GM10248 (cell line): ENCODE results near the gene TM4SF20.
A peak's percentile ranks its signal among the peaks of the same experiment; 100 is the strongest.

Experiments used
- CTCF ChIA-PET: fragments of 300-600 bp; sonication (Branson Sonifier 250); formaldehyde crosslinking; extraction: SDS; loops from one replicate; lab custom pipeline; 2021; ENCODE audit warnings: antibody characterized with exemption; lab: Yijun Ruan, JAX
- POLR2A ChIA-PET: fragments of 350-650 bp; sonication (Branson Sonifier 250); formaldehyde crosslinking; extraction: SDS; loops from one replicate; lab custom pipeline; 2020; ENCODE audit warnings: antibody characterized with exemption; lab: Yijun Ruan, JAX
- DNase-seq: peaks from one replicate; pipeline ENCODE4 v3.0.0; 2012; ENCODE audit errors: extremely low spot score
- TF ChIP-seq, protein P1 (sequence below): IDR thresholded peaks from 2 replicates; pipeline ENCODE4 v1.5.1; 2012; ENCODE audit warnings: mild to moderate bottlenecking, low read depth; ENCODE audit errors: extremely low read depth, missing control alignments, control extremely low read depth

TM4SF20 gene

DNA sequence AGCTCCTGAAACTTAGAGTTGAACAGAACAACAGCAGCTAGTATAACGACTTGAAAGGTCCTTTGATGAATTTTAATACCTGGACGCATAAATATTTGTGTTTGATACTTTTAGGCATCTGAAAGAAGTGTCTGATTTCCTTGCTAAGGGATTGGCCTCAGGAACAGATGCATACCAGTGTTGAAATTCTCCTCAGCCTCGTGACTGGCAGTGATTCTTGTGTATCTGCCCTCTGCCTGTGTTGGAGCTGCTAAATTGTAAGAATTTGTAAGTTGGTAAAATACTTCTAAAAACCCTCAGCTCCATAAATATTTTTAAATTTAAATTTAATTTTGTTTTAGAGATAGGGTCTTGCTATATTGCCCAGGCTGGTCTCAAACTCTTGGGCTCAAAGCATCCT lies 31.1 kb upstream of the TM4SF20 start:
- TF ChIP-seq, protein P1, sequence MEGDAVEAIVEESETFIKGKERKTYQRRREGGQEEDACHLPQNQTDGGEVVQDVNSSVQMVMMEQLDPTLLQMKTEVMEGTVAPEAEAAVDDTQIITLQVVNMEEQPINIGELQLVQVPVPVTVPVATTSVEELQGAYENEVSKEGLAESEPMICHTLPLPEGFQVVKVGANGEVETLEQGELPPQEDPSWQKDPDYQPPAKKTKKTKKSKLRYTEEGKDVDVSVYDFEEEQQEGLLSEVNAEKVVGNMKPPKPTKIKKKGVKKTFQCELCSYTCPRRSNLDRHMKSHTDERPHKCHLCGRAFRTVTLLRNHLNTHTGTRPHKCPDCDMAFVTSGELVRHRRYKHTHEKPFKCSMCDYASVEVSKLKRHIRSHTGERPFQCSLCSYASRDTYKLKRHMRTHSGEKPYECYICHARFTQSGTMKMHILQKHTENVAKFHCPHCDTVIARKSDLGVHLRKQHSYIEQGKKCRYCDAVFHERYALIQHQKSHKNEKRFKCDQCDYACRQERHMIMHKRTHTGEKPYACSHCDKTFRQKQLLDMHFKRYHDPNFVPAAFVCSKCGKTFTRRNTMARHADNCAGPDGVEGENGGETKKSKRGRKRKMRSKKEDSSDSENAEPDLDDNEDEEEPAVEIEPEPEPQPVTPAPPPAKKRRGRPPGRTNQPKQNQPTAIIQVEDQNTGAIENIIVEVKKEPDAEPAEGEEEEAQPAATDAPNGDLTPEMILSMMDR = no peak
- DNase-seq = no peak
- POLR2A ChIA-PET = no interaction called here
- CTCF ChIA-PET = interaction anchor here (0.6 to 2.1 kb wide), 8 partner anchors 9 to 357 kb away, joined by 3 to 7 read pairs (median 4); no protein-coding TSS in a partner anchor

DNA sequence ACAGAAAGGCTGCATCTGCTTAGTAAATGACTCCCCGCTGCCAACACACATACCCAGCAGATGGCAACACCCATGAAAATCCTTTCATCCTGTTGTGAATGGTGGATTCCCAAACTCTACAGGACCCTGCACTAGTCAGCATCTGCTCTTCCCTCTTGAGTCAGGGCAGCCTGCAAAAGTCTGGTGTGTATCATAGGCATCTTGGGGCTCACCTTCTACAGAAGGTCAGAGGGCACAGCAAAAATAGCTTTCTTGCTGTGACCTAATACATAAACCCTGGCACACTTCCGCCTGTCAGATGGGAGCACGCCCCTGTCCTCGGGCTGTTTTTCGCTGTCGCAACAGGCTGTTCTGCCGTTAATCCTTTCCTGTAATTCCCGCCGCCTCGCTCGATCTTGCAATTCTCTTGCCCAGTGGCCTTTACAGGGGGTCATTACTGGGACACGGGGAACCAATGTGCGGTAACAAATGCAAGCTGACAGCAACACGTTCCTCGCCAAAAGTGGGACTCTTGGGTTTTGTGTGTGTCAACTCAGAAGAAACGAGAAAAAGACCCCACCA lies 28.6 kb upstream of the TM4SF20 start:
- TF ChIP-seq, protein P1 = no peak
- ChIA-PET POLR2A (interaction anchor here (0.6 kb wide), 1 partner anchor 77 kb away, joined by 3 read pairs; no protein-coding TSS in a partner anchor), CTCF (interaction anchor here (1.2 to 3.3 kb wide), 3 partner anchors 13 to 359 kb away, joined by 3 to 39 read pairs (median 21); no protein-coding TSS in a partner anchor)
- DNase-seq = no peak

DNA sequence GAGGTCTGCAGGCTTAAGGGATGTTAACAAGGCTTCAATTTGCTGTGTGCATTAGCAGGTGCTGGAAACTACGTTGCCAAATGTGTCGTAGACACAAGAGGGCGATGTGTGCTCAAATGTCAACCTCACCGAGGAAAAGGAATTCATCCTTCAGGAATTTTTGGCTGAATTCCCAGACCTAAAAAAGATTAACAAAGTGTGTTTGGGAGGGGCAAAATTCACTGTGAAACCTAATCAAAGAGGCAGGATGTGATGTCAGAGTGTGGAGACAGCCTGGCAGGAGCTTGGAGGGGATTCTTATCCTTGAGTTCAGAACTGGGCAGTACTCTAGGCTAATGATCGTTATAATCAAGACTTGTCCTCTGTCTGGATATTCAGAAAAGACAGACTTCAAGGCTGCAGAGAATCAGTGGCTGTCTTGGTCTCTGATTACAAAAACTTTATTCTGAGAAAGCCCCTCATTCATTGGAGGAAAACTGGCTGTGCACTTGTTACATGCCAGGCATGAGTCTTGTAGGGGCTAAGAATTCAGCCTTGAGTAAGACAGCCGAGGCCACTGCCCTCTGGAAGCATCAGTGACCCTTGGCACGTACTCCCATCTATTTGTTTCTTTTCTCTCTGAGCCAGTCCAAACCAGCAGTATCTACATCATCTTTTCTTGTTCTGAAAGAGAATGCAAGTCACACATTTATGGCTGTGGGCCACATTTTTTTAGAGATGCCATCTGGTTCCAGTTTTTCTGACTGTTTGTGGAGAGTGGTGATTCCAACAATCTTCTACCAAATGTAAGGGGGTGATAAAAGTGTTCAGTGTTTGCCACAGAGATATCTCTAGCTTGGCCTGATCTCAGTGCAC lies 27.3 kb upstream of the TM4SF20 start:
- ChIA-PET POLR2A (no interaction called here), CTCF (interaction anchor here (0.6 to 3.3 kb wide), 23 partner anchors 9 to 403 kb away, joined by 3 to 39 read pairs (median 4); partner anchors contain the start of genes AGFG1, SCYGR1 and TM4SF20)
- DNase-seq = peak; percentile 53
- TF ChIP-seq, protein P1 = peak; percentile 84

DNA sequence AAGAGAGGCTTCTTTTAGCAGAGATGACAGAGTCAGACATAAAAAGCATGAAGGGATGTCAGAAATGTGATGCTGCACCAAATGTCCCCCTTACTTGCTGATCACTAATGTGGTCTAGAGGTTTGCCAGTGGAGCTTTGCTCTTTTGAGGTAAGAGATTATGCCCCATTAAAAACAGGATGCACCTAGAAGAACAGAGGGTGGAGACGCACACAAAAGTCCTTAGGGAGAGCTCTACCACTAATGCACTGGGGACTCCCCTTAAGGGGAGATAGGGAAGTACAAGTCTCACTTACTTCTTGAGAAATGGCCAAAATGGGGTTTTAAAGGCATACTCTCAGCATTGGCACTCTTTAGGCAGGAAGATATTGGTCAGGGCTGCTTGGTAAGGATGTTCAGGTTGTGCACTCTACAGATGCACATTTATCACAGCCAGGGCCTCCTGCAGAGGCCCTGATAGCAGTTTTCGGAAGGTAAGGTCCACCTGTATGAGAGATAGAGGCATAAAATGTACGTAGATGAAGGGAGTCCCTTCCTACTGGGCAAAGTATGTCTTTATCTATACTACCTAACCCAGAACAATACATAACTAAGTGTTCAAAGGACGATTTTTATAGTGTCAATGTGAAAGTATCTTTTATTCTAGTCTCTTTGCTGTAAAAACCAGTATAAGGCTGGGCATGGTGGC lies 25.6 kb upstream of the TM4SF20 start:
- no peak for DNase-seq
- CTCF ChIA-PET = interaction anchor here (1.0 to 3.3 kb wide), 8 partner anchors 10 to 362 kb away, joined by 3 to 21 read pairs (median 8); partner anchors contain the start of gene TM4SF20
- POLR2A ChIA-PET = no interaction called here
- TF ChIP-seq, protein P1 = no peak

DNA sequence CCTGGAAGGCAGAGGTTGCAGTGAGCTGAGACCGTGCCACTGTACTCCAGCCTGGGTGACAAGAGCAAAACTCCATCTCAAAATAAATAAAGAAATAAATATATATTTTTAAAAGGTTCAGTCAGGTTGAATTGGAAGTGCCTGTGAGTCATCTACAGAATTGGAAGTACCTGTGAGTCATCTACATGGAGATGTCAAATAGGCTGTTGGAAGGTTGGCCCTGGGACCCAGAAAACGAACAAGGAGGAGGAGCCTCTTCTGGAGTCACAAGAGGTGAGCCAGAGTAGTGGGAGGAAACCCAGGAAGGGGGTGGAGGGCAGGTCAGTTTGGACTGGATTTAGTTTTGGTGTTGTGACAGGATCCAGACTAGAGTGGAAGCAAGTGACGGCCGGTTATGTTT lies 23.9 kb upstream of the TM4SF20 start:
- TF ChIP-seq, protein P1 = no peak
- ChIA-PET CTCF (no interaction called here), POLR2A (no interaction called here)
- no peak for DNase-seq

DNA sequence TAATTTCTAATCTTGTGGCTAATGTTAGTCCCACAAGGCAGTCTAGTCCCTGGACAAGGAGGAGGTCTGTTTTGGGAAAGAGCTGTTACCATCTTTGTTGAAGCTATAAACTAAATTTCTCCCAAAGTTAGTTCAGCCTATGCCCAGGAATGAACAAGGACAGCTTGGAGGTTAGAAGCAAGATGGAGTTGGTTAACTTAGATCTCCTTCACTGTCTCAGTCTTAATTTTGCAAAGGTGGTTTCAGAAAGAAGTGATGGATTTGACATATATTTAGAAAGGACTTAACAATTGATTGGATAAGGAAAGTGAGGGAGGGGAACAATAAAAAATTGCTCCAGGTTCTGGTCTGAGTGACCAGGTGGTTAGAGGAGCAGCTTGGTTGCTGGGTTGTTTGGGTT lies 23.2 kb upstream of the TM4SF20 start:
- CTCF ChIA-PET = interaction anchor here (1.0 to 1.9 kb wide), 4 partner anchors 8 to 69 kb away, joined by 3 to 7 read pairs (median 4); no protein-coding TSS in a partner anchor
- no peak for DNase-seq
- POLR2A ChIA-PET = no interaction called here
- TF ChIP-seq, protein P1 = no peak
